Left renal cortex interstitium (tissue), 4 donors: ENCODE measurements around the gene TLX2. TPM values are rescaled to one million over a fixed set of nuclear protein-coding genes. Genes with fewer than 3 reads are reported as not detected.
A peak's percentile ranks its signal among the peaks of the same experiment; 100 is the strongest.

ENCODE experiments used
- DNase-seq, 4 donors: peaks; one replicate each; pipeline ENCODE4 v3.0.0-alpha.2; 2013; ENCODE audit warnings: low read depth in 4 of 4, low spot score in 2 of 4, missing footprints in 1 of 4
- polyA plus RNA-seq, 4 donors: library from polyadenylated mRNA; unstranded; fragments of 120-200 nt; gene quantifications; one replicate each; pipeline ENCODE4 v1.2.1, GENCODE V29; 2013; ENCODE audit not compliant: insufficient read length in 4 of 4

TLX2 gene
- polyA plus RNA-seq, 4 donors, result 0.13 to 0.14 TPM; not detected in 2

DNA sequence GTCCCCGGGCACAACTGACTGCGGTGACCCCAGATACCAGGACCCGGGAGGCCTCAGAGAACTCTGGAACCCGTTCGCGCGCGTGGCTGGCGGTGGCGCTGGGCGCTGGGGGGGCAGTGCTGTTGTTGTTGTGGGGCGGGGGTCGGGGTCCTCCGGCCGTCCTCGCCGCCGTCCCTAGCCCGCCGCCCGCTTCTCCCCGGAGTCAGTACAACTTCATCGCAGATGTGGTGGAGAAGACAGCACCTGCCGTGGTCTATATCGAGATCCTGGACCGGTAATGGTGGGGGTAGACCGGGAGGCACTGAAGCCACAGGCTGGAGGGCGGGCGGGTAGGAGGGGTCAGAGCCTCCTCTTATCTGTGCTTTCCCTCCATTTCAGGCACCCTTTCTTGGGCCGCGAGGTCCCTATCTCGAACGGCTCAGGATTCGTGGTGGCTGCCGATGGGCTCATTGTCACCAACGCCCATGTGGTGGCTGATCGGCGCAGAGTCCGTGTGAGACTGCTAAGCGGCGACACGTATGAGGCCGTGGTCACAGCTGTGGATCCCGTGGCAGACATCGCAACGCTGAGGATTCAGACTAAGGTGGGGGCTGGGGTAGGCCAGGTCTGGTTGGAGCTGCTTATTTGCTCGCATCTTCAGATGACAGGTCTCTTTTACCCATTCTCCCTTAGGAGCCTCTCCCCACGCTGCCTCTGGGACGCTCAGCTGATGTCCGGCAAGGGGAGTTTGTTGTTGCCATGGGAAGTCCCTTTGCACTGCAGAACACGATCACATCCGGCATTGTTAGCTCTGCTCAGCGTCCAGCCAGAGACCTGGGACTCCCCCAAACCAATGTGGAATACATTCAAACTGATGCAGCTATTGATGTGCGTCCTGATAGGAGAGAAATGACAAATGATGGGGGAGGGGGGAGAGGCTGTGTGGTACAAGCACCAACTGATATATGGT lies 16.3 kb downstream of the TLX2 start:
- DNase-seq, result no peak

DNA sequence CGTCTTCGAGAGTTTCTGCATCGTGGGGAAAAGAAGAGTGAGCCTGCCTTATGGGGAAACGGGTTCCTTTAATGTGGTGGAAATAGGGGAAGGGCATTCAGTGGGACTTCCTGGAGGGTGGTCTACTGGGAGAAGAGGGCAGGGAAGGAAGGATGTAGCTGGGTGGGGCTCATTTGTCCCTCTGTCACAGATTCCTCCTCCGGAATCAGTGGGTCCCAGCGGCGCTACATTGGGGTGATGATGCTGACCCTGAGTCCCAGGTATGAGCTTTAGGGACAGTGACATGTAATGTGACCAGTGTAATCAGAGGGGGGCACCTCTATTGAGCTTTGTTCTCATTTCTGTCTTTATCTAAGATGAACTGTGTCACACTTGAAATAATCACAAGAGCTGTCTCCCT lies 17.4 kb downstream of the TLX2 start:
- DNase-seq, result no peak

DNA sequence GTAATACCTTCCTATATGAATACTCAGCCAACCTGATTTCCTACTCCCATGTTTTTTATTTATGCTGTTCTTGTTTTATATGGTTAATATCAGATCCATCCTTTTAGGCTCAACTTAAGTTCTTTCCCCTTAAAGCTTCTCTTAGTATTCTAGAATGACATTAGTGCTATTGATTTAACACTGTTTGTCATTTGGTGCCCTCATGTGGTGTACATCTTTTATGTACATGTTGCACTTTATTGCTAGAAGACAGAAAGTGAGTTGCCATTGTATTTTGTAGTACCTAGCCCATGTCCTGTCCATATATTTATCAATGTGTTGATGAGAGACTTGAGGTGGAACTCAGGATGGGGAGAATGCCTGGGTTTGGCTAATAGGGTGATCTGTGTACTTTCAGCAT lies 18.0 kb downstream of the TLX2 start:
- DNase-seq, result no peak

DNA sequence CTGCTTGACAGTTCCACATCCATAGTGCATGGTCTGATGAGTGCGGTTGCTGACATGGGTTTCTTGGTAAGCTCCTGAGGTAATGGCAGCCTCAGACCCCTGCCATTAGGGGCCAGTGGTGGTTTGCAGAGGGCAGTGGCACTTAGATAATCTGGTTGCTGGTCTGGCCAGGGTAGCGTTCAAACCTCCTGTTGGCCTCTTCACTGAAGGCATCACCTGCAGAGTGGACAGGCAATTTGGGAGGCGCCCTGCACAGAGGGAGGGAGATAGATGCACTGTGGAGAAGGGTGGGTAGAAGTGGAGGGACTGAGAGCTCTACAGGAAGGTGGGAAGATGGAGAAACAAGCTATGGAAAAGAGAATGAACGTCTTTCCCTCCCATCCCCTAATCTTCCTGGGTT lies 19.2 kb downstream of the TLX2 start:
- no peak for DNase-seq

DNA sequence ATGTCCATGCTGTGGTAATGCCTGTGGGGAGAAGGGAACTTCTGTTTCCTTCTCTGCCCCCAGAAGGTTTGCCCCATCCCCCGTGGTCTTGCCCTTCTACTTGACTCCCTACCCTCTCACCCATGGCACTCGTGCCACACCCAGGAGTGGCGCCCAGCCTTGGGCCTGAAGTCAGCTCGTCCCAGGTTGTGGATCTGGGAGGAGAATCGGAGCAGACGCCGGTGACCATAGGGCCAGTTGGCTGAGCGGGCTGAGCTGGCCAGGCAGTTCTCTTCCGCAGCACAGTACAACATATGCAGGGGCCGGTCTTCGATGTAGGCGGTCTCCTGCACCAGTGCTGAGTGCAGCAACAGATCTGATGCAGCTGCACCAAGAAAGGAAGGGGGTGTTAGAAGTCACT lies 20.2 kb downstream of the TLX2 start:
- DNase-seq, result no peak

GRCh38 chr2:74535440-74535965 lies 21.3 kb downstream of the TLX2 start:
- no peak for DNase-seq

- DNase-seq, result no peak
Measured at GRCh38 chr2:74536166-74536950, 22.1 kb downstream of the TLX2 start.

GRCh38 chr2:74537140-74537539 lies 22.9 kb downstream of the TLX2 start:
- no peak for DNase-seq

- no peak for DNase-seq
Measured at GRCh38 chr2:74538881-74539339, 24.7 kb downstream of the TLX2 start.

DNA sequence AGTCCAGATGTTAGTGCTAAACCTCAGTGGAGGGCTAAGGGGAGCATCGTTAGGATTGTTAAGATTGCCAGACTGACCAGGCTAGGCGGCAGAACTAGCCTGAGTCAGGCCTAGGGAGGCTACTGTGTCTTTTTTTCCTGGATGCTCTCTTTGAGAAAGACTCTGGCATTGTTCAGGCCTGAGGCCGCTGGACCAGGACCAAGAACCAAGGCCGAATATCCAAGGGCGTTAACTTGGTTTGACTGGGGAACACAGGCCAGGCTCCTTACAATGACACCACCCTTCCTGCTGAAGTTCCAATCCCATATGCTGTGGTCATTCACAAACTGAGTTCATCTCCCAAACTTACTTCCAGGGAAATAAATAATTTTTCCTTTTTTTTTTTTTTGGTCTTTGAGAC lies 26.0 kb downstream of the TLX2 start:
- DNase-seq, result no peak

GRCh38 chr2:74542978-74543377 lies 28.7 kb downstream of the TLX2 start:
- DNase-seq, result no peak

DNA sequence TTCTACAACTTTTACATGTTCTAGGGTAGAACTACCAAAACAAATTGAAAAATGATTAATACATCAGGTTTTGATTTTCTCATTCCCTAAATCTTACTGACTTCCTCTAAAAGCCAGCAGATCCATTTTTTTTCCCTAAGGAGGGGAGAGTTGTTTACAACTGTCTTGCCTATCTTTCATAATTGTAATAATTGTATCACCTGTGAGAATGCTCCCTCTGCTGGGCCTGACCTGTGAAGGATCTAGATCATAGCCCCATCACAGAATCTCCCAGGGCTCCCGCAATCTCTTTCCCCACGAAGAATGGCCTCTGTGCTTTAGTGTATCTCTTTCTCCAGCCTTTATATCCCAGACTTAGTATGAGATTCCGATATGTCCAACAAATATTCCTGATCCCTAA lies 30.4 kb downstream of the TLX2 start:
- no peak for DNase-seq

- DNase-seq, result no peak
Measured at GRCh38 chr2:74546004-74546403, 31.8 kb downstream of the TLX2 start.

GRCh38 chr2:74548285-74548899 lies 34.1 kb downstream of the TLX2 start:
- DNase-seq, result no peak

DNA sequence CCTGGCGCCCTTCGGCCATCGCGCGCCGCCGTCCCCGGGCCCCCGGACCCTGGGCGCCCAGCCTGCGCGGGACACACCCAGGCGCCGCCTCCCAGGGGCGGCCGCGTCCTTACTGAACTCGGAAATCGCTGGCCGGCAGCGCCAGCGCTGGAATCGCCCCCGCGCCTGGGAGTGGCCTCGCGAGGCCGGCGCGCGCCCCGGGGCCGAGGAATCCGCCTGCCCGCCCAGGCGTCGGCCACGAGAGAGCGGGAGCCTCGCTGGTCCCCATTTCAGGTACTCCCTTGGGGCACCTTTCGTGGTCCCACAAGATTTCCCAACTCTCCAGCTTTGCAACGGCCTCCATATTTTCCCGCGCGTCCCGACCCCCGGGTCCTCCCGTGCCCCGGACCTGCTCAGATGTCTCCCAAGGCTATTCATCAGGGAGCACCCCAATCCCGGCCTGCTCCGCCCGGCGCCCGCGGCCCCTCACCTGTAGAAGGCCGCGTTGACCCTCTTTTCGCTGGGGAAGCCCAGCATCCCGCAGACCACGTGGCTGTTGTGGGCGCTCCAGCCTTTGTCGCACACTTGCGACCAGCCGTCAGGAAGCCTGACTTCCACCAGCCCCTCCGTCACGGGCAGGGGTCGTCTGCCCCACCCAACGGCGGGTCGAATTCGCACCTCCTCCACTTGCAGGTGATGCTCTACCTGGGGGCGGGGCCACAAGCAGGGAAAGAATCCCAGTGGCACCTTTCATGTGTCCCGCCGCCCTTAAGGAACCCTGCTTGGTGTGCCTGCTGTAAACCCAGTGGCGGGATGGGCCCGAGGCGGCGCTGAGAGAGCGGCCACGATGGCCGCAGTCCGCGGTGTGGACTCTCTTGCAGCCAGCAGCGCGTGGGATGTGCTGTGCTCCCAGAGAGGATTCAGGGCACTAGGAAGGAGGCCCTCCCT lies 34.9 kb downstream of the TLX2 start:
- DNase-seq, result peak in 1 of 4 donors; percentile 39

DNA sequence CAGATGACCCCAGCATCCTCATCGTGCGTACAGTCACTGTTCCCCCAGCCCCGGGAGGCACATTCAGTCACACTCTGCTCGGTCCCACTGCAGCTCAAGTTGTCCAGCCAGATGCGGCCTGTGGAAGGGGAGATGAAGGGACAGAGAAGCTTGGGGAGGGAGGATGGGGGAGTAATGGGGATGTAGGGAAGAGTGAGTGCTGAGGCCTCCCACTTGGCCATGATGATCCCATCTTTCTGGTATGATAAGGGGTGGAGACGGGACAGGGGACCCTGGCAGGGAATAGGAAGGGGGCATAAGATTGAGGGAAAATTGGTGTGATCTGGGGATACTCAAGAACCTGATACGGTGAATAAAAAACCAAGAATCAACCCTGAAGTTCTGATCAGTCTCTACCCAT lies 36.0 kb downstream of the TLX2 start:
- DNase-seq, result no peak

DNA sequence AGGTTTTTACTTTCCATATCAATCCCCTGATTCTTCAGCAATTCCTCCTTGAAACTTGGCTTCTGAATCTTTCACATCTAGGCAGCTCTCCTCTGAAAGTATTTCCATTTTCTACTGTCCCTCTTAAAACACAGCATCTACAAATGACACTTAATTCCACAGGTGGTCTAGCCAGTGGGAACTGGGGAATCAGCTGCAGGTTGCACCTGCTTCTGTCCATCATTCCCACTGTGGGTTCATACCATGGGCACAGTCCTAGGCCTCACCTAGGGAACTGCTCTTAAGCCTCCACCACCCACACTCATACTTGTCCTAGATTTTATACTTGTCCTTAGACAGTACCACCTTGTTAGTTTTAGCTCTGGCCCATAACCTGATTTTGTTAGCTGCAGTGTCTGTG lies 37.3 kb downstream of the TLX2 start:
- no peak for DNase-seq

DNA sequence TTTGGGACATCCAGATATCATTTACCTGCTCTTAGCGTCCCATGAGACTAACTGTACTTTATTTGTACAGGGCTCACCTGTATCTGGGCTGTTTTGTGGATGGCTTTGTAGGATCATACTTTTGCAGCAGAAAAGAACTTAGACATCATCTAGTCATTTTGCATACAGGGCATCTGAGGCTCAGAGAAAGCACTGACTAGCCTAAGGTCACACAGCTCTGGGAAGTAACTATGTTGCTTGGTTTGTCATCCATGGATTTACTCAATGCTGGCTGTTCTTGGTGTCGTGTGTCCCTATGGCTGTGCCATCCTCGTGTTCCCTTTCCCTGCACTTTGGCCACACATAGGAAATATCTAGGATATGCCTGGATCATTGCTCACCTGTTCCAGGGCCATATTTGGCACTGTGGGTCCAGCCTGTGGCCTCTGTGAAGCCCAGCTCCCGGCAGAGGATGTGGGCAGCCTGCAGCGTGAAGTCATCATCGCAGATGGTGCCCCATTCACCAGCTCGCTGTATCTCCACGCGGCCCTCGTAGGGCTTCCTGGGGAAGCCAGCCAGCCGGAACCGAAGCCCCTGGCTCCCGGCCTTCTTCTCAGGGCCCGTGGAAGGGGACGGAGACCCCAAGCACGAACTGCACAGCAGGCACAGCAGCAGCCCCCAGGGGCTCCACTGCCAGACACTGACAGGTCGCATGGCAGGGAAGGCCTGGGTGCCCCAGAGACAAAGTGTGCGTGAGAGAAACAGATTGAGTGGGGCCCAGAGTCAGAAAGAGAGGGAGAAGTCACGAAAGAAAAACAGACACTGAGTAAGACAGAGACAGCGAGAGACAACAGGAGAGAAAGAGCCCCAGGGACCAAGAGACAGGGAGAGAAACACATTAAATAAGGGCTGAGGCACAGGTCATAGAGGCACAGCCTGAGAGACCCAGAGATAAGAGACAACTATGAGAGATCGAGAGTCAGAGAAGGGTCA lies 38.0 kb downstream of the TLX2 start:
- no peak for DNase-seq
